Measurements from ENCODE around the gene TIPIN. TPM values are rescaled to one million over a fixed set of nuclear protein-coding genes. Genes with fewer than 3 reads are reported as not detected.
"Not testable (repeated sequence)": the region's sequence is repeated elsewhere in the genome, so short reads cannot be mapped to it uniquely, and the experiment has no call there.

TIPIN gene
- total RNA-seq, 1 donor from 2014 or later = 25.1 TPM

DNA sequence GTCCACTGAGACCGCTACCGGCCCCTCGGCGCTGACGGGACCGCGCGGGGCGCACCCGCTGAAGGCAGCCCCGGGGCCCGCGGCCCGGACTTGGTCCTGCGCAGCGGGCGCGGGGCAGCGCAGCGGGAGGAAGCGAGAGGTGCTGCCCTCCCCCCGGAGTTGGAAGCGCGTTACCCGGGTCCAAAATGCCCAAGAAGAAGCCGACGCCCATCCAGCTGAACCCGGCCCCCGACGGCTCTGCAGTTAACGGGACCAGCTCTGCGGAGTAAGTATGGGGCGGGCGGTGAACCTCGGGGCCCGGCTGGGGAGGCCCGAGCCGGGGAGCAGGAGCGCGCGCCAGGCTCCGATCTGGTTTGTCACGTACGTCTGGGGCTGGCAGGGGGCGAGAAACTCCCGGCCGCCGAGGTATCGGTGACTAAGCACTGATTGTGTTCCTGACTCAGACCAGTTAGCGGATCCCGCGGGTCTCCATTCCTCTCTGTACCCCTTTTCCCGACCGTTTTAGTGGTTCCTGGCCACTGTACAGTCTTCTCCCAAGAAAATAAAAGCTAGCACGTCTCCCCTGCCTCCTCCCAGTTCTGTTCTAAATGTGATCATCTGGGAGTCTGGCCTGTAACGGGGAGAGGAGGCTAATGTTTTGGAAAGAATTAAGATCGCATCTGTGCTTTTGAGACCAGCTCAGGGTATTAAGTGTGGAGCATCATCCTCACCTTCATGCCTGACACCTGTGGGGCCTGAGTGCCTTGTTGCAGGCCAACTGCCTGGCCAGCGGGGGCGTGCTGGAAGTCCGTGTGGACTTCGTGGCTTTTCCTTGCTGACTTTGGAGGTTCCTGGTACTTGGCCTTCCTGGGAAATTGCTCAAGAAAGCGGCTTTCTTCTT, 30.9 kb upstream of the TIPIN start:
- intact Hi-C loops (cut with micrococcal nuclease) = loop anchor here (2.0 to 10.0 kb wide), 3 partner anchors 315 to 1083 kb away; partner anchors contain the start of genes RNU5B-1 and SMAD6

GRCh38 chr15:66386204-66387123, 30.0 kb upstream of the TIPIN start, which contains the start of gene MAP2K1:
Gene MAP2K1, plus strand, starts transcription at chr15:66386912. Its CDS starts 436 bp downstream, at chr15:66387348.
- intact Hi-C loops (cut with micrococcal nuclease) = loop anchor here (1.0 to 10.0 kb wide), 10 partner anchors 16 to 1082 kb away; partner anchors contain the start of genes DENND4A, DIS3L, RNU5B-1 and SMAD6

DNA sequence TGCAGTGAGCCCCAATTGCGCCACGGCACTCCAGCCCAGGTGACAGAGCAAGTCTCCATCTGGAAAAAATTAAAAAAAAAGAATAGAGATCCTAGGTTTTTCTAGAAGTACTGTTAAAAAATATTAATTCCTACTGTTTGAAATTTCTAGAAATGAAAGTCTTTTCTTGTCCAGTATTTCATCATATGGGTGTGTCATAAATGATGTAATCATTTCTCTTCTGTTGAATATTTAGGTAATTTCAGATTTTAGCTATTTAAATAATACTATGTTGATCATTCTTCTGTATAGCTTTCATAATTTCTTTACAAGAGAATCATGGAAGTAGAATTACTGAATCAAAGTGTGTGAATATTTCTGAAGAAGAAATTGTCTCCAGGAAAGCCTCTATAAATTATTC, 24.9 kb upstream of the TIPIN start:
- intact Hi-C loops (cut with micrococcal nuclease) = loop anchor here (10.0 kb wide), 2 partner anchors 497 to 1077 kb away; partner anchors contain the start of gene RNU5B-1

DNA sequence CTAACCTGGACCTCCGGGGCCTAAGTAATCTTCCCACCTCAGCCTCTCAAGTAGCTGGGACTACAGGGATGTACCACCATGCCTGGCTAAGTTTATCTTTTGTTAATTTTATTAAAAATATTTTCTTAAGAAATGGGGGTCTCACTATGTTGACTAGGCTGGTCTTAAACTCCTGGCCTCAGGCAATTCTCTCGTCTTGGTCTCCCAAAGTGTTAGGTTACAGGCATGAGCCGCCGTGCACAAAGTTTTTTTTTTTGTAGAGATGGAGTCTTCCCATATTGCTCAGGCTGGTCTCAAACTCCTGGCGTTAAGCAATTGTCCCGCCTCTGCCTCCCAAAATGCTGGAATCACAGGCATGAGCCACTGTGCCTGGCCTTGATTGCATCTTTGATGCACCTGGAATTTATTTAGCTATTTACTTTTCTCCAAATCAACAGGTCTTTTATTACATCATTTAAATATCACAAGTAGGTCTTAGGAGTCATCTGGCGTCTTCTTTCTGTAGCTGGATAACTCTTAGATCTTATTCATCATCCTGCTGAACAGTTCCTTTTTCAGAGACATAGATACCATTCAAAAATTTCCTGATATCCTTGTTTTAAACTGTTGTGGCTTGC, 22.4 kb upstream of the TIPIN start:
- intact Hi-C loops (cut with micrococcal nuclease) = no loop called here

GRCh38 chr15:66374179-66374578, 17.7 kb upstream of the TIPIN start:
- intact Hi-C loops (cut with micrococcal nuclease) = no loop called here

GRCh38 chr15:66369773-66370651, 13.5 kb upstream of the TIPIN start:
- intact Hi-C loops (cut with micrococcal nuclease) = loop anchor here (1.0 kb wide), 3 partner anchors 14 to 127 kb away; partner anchors contain the start of genes MAP2K1, SNAPC5 and TIPIN

DNA sequence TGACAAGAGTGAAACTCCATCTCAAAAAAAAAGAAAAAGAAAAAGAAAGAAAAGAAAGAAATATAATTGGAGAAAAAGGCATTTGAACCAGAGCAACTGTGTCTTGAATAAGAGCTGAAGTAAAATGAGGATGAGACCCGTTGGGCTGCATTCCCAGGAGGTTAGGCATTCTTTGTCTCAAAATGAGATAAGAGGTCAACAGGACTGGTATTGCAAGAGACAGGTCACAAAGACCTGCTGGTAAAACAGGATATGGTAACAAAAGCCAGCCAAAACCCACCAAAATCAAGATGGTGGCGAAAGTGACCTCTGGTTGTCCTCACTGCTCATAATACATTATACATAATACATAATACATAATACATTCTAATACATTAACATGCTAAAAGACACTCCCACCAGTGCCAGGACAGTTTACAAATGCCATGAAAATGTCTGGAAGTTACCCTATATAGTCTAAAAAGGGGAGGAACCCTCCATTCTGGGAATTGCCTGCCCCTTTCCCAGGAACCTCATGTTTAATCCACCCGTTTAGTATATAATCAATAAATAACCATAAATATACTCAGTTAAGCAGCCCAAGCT, 8.6 kb upstream of the TIPIN start:
- intact Hi-C loops (cut with micrococcal nuclease) = no loop called here

GRCh38 chr15:66362776-66363175, 6.3 kb upstream of the TIPIN start:
- intact Hi-C loops (cut with micrococcal nuclease) = no loop called here

DNA sequence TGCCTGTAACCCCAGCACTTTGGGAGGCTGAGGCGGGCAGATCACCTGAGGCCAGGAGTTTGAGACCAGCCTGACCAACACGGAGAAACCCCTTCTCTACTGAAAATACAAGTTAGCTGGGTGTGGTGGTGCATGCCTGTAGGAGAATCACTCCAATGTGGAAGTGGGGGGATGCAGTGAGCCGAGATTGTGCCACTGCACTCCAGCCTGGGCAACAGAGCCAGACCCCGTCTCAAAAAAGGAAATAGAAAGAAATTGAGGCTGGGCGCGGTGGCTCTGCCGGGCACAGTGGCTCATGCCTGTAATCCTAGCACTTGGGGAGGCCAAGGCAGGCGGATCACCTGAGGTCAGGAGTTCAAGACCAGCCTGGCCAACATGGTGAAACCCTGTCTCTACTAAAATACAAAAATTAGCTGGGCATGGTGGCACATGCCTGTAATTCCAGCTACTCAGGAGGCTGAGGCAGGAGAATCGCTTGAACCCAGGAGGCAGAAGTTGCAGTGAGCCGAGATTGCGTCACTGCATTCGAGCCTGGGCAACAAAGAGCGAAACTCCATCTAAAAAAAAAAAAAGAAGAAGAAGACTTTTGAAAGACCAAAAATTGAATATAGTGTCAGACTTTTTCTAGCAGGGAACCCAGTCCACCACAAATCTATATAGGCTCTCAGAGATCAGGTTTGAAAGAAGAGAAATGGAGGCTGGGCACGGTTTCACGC, 5.4 kb upstream of the TIPIN start:
- intact Hi-C loops (cut with micrococcal nuclease) = not testable (repeated sequence)

DNA sequence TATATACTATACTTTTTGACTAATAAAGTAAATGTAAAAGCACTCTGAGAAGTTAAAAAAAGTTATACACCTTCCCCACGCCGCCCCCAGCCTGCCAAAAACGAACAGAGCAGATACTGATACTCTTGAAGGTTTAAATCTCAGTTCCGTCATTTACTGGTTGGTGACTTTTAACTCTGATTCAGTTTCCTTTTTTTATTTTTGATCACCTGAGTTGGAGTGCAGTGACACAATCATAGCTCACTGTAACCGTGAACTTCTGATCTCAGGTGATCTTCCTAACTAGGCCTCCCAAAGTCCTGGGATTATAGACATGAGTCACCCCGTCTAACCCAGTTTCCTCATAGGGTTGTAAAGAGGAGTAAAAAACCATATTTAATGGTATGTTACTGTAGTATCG, 3.3 kb upstream of the TIPIN start:
- intact Hi-C loops (cut with micrococcal nuclease) = no loop called here

DNA sequence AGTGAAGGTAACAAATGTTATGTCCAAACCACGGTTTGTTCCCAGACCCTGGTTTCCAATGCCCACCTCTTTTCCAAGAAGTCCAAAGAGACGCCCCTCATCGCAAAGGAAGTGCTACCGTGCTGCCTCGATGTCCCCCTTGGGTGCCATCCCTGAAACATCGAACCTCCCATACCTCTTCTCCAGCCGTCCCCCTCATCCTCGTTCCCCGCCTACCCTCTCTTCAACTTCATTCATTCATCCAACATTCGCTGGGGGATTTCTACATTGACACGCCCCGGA, 467 bp downstream of the TIPIN start:
- intact Hi-C loops (cut with micrococcal nuclease) = loop anchor here (1.0 to 2.0 kb wide), 9 partner anchors 14 to 564 kb away; partner anchors contain the start of genes DENND4A, MAP2K1, RAB11A and SMAD6

DNA sequence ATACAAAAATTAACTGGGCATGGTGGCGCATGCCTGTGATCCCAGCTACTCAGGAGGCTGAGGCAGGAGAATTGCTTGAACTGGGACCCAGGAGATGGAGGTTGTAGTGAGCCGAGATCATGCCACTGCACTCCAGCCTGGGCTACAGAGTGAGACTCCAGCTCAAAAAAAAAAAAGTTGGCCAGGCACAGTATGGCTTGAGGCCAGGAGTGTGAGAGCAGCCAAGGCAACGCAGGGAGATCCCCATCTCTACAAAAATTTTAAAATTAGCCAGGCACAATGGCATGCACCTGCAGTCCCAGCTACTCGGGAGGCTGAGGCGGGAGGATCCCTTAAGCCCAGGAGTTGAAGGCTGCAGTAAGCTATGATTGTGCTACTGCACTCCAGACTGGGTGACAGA, 8.0 kb downstream of the TIPIN start:
- intact Hi-C loops (cut with micrococcal nuclease) = not testable (repeated sequence)

DNA sequence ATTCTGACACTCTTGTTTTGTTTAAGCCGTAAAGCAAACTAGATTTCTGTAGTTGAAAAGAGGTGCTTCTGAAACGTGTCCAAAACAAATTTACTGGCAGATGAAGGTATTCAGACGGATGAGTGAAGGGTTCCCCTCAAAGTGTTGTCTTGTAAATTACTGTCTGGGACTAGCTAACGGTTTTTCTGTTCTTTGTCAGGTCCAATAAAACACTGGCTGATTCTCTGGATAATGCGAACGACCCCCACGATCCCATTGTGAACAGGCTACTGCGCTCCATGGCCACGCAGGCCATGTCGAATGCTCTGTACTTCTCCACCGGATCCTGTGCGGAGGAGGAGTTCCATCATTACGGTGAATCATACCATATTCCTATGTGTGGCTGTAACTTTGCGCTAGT, 27.7 kb downstream of the TIPIN start:
- intact Hi-C loops (cut with micrococcal nuclease) = no loop called here

DNA sequence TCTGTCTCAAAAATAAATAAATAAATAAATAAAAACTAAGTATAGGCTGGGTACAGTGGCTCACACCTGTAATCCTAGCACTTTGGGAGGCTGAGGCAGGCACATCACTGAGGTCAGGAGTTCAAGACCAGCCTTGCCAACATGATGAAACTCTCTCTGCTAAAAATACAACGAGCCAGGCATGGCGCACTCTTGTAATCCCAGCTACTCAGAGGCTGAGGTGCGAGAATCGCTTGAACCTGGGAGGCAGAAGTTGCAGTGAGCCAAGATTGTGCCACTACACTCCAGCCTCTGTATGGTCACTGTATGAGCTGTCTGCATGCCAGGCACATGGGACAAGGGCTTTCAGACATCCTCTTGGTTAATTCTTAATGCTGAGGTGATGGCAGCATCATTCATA, 28.7 kb downstream of the TIPIN start:
- intact Hi-C loops (cut with micrococcal nuclease) = no loop called here

DNA sequence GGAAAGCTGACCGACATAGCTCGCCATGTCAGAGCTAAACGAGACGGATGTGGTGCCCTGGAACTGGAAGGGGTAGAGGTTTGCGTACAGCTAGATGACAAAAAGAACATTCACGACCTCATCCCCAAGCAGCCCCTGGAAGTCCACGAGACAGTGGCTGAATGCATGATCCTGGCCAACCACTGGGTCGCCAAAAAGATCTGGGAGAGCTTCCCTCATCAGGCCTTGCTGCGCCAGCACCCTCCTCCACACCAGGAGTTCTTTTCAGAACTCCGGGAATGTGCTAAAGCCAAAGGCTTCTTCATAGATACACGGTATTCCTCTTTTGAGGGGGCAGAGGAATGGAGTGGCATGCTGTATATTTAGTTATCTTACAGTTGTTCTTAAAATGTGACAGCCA, 30.4 kb downstream of the TIPIN start:
- intact Hi-C loops (cut with micrococcal nuclease) = no loop called here

DNA sequence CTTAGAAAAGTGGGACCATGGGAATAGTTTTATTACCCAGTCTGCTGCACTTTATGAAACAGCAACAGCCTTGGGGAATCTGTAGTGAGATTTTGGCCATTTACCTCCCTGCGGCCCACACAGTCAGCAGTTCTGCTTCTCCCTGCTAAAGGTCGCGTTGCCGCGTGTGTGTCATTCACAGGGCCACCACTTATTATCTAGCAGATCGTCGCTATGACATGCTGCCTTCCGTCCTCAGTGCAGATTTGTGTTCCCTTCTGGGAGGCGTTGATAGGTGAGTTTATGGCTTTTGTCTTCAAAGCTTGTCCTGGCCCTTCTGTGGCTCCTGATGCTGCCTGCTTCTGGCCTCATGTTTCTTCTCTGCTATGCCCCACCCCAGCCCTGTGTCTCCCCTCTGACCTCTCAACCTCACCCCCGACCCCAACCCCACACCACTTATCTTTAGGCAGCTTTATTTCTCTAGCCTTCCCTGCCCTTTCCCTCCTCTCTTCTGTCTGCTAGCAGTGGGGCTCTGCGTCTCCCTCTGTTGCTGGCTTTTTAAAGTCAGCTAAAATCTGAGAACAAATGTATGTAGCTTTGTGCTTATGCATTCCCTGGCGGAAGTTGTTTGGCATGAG, 33.1 kb downstream of the TIPIN start:
- intact Hi-C loops (cut with micrococcal nuclease) = no loop called here

DNA sequence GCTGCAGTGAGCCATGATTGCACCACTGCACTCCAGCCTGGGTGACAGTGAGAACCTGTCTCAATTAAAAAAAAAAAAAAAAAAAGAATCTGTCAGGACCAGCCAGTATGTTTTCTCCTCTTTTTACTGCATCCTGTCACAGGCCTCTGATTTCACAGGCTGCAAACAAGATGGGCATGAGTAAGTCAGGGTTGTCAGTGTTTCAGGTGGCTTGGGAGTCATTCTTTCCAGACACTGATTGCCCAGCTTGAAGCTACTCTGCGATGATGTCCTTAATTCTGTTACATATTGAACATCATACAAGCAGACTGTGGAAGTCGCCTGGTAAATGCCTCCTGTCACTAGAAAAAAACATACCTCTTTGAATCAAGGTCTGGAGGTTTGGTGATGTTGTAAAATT, 44.3 kb downstream of the TIPIN start:
- intact Hi-C loops (cut with micrococcal nuclease) = no loop called here

GRCh38 chr15:66310786-66311185, 45.7 kb downstream of the TIPIN start:
- intact Hi-C loops (cut with micrococcal nuclease) = no loop called here

GRCh38 chr15:66309828-66310227, 46.7 kb downstream of the TIPIN start:
- intact Hi-C loops (cut with micrococcal nuclease) = no loop called here

All from T-helper 1 cell treated with Interleukin-12 subunit alpha and Interleukin-12 subunit beta and Interleukin-4 antibody, amounts not matched to agents 30 ng/mL and 1 ng/mL, for 36 hours (primary cell).